ENCODE data around the gene LYPLAL1. TPM values are rescaled to one million over a fixed set of nuclear protein-coding genes. Genes with fewer than 3 reads are reported as not detected.

LYPLAL1 gene
- total RNA-seq, 4 donors from 2014 or later: 13.0 to 29.1 (median 17.7) TPM

- intact Hi-C loops (cut with DNase I): no loop called here
- no peaks in the 10 kb centered on the region for H3K27me3 ChIP-seq
- no peak overlapping the region for H3K27ac ChIP-seq
- 65 to 79% methylated on average over 1 of the region's 1 CpG for WGBS, 2 donors
- H3K9me3 ChIP-seq: no peaks in the 10 kb centered on the region
- no peaks in the 10 kb centered on the region for H3K36me3 ChIP-seq
- no peak overlapping the region for H3K4me3 ChIP-seq
- TF ChIP-seq CTCF (IDR thresholded peaks at IDR 0.05): no peak
- no peak for TF ChIP-seq POLR2A (IDR thresholded peaks at IDR 0.05)
- DNase-seq: no peak
- no peaks in the 10 kb centered on the region for H3K4me1 ChIP-seq
These were observed 43.2 kb upstream of the LYPLAL1 start for GRCh38 chr1:219130366-219130935.

GRCh38 chr1:219132939-219133338, 40.7 kb upstream of the LYPLAL1 start:
- WGBS, 2 donors: 64 to 79% methylated on average over 1 of the region's 1 CpG
- intact Hi-C loops (cut with DNase I): no loop called here

GRCh38 chr1:219138747-219139146, 34.9 kb upstream of the LYPLAL1 start:
- DNase-seq: no peak
- WGBS, 2 donors: 78 to 89% methylated on average over 3 of the region's 3 CpGs
- Histone ChIP-seq H3K27ac (no peak overlapping the region), H3K9me3 (no peaks in the 10 kb centered on the region), H3K36me3 (no peaks in the 10 kb centered on the region), H3K4me3 (no peak overlapping the region), H3K27me3 (no peaks in the 10 kb centered on the region), H3K4me1 (no peaks in the 10 kb centered on the region)
- intact Hi-C loops (cut with DNase I): no loop called here
- no peak for TF ChIP-seq CTCF (IDR thresholded peaks at IDR 0.05)
- no peak for TF ChIP-seq POLR2A (IDR thresholded peaks at IDR 0.05)

More at GRCh38 chr1:219132939-219133338, 40.7 kb upstream of the LYPLAL1 start:
- no peaks in the 10 kb centered on the region for H3K9me3 ChIP-seq
- H3K36me3 ChIP-seq: no peaks in the 10 kb centered on the region
- TF ChIP-seq POLR2A (IDR thresholded peaks at IDR 0.05) (no peak), CTCF (IDR thresholded peaks at IDR 0.05) (no peak)
- H3K27ac ChIP-seq: no peak overlapping the region
- DNase-seq: no peak
- no peaks in the 10 kb centered on the region for H3K27me3 ChIP-seq
- no peak overlapping the region for H3K4me3 ChIP-seq
- no peaks in the 10 kb centered on the region for H3K4me1 ChIP-seq

GRCh38 chr1:219140303-219140877, 33.3 kb upstream of the LYPLAL1 start:
- 38 to 42% methylated on average over 2 of the region's 2 CpGs for WGBS, 2 donors
- intact Hi-C loops (cut with DNase I): no loop called here
- no peaks in the 10 kb centered on the region for H3K4me1 ChIP-seq
- no peaks in the 10 kb centered on the region for H3K9me3 ChIP-seq
- no peaks in the 10 kb centered on the region for H3K27me3 ChIP-seq
- no peak for DNase-seq
- H3K4me3 ChIP-seq: no peak overlapping the region
- TF ChIP-seq CTCF (IDR thresholded peaks at IDR 0.05): no peak
- no peak for TF ChIP-seq POLR2A (IDR thresholded peaks at IDR 0.05)
- H3K36me3 ChIP-seq: no peaks in the 10 kb centered on the region
- no peak overlapping the region for H3K27ac ChIP-seq

GRCh38 chr1:219143735-219144134, 29.9 kb upstream of the LYPLAL1 start:
- H3K27ac ChIP-seq: no peak overlapping the region
- no peaks in the 10 kb centered on the region for H3K27me3 ChIP-seq
- H3K4me1 ChIP-seq: no peaks in the 10 kb centered on the region
- H3K36me3 ChIP-seq: no peaks in the 10 kb centered on the region
- no peak for TF ChIP-seq CTCF (IDR thresholded peaks at IDR 0.05)
- TF ChIP-seq POLR2A (IDR thresholded peaks at IDR 0.05): no peak
- H3K9me3 ChIP-seq: no peaks in the 10 kb centered on the region
- DNase-seq: no peak
- no peak overlapping the region for H3K4me3 ChIP-seq
- intact Hi-C loops (cut with DNase I): no loop called here
- 100% methylated on average over 1 of the region's 1 CpG for WGBS, 2 donors
